Bronchial epithelial cell (primary cell): Measurements from ENCODE around the gene GCC1. TPM values are rescaled to one million over a fixed set of nuclear protein-coding genes. Genes with fewer than 3 reads are reported as not detected.
"Not testable (repeated sequence)": the region's sequence is repeated elsewhere in the genome, so short reads cannot be mapped to it uniquely, and the experiment has no call there.

Experiments used
- DNase-seq: peaks from one replicate; pipeline ENCODE4 v3.0.0-alpha.2; 2010; ENCODE audit warnings: low read depth
- FAIRE-seq: peaks from 2 replicates; lab custom pipeline; 2011; peaks lifted over from hg19 to GRCh38; lab: Jason Lieb, UNC
- H3K27me3 ChIP-seq: 2 replicates; pipeline ENCODE4 v1.5.1; 2011; ENCODE audit warnings: low read length; ENCODE audit not compliant: control insufficient read depth, insufficient read depth
- H3K36me3 ChIP-seq: 2 replicates; pipeline ENCODE4 v1.5.1; 2011; ENCODE audit warnings: low read length; ENCODE audit not compliant: control insufficient read depth, insufficient read depth
- H3K4me3 ChIP-seq: 2 replicates; pipeline ENCODE4 v1.5.1; 2011; ENCODE audit warnings: mild to moderate bottlenecking, low read depth, low read length, control low read depth
- CTCF ChIP-seq: IDR thresholded peaks from 2 replicates; pipeline ENCODE4 v1.5.1; 2011; ENCODE audit warnings: mild to moderate bottlenecking, moderate library complexity, low read length, control low read depth, inconsistent platforms; ENCODE audit not compliant: insufficient read depth, severe bottlenecking
- total RNA-seq: library from RNA; depleted of rRNA; stranded (reverse); fragments of >200 nt; gene quantifications from 2 replicates; pipeline ENCODE4 v1.2.1, GENCODE V29; 2014

Gene GCC1
- total RNA-seq, 1 donor from 2014 or later, result 69.0 TPM

- TF ChIP-seq CTCF, result no peak
- H3K27me3 ChIP-seq, result no peaks in the 10 kb centered on the region
- FAIRE-seq (no peak), DNase-seq (no peak)
- no peaks in the 10 kb centered on the region for H3K36me3 ChIP-seq
- H3K4me3 ChIP-seq, result no peak overlapping the region
Measured at GRCh38 chr7:127550247-127550646, 35.1 kb downstream of the GCC1 start.

GRCh38 chr7:127546313-127546712 is 39.1 kb downstream of the GCC1 start:
- no peak for TF ChIP-seq CTCF
- Histone ChIP-seq H3K27me3 (no peaks in the 10 kb centered on the region), H3K4me3 (no peak overlapping the region), H3K36me3 (no peaks in the 10 kb centered on the region)
- no peak for FAIRE-seq
- no peak for DNase-seq

- FAIRE-seq (no peak), DNase-seq (no peak)
- H3K4me3 ChIP-seq, result no peak overlapping the region
Measured at GRCh38 chr7:127541548-127541947, 43.8 kb downstream of the GCC1 start.

GRCh38 chr7:127540461-127540860 is 44.9 kb downstream of the GCC1 start:
- DNase-seq, FAIRE-seq, H3K4me3 ChIP-seq, H3K36me3 ChIP-seq, H3K27me3 ChIP-seq: not testable (repeated sequence)

More at GRCh38 chr7:127541548-127541947, 43.8 kb downstream of the GCC1 start:
- no peaks in the 10 kb centered on the region for H3K27me3 ChIP-seq
- H3K36me3 ChIP-seq, result no peaks in the 10 kb centered on the region
- no peak for TF ChIP-seq CTCF

GRCh38 chr7:127539116-127539515 is 46.3 kb downstream of the GCC1 start:
- DNase-seq, result no peak
- no peak for TF ChIP-seq CTCF
- Histone ChIP-seq H3K4me3 (no peak overlapping the region), H3K36me3 (no peaks in the 10 kb centered on the region), H3K27me3 (peaks cover 5% of the 10 kb centered on the region)
- FAIRE-seq, result no peak

GRCh38 chr7:127536741-127537140 is 48.7 kb downstream of the GCC1 start:
- Histone ChIP-seq H3K4me3 (no peak overlapping the region), H3K27me3 (peaks cover 5% of the 10 kb centered on the region), H3K36me3 (no peaks in the 10 kb centered on the region)
- no peak for FAIRE-seq
- no peak for TF ChIP-seq CTCF
- DNase-seq, result no peak
